H9 (cell line): ENCODE measurements around the gene SPOCD1. TPM values are rescaled to one million over a fixed set of nuclear protein-coding genes. Genes with fewer than 3 reads are reported as not detected.

Experiments
- DNase-seq: peaks from one replicate; pipeline ENCODE4 v3.0.0-alpha.2; 2017
- H2AFZ ChIP-seq: one replicate; pipeline ENCODE4 v1.6.1; 2013; ENCODE audit warnings: mild to moderate bottlenecking, low read length, control low read depth, moderate library complexity
- H2AK5ac ChIP-seq: 2 replicates; pipeline ENCODE4 v1.6.1; 2013; ENCODE audit warnings: low read length, control low read depth, mixed read lengths; ENCODE audit not compliant: insufficient read length
- H2BK120ac ChIP-seq: one replicate; pipeline ENCODE4 v1.6.1; 2013; ENCODE audit warnings: low read depth, mild to moderate bottlenecking, low read length, control low read depth, inconsistent platforms; ENCODE audit not compliant: poor library complexity, severe bottlenecking
- H2BK12ac ChIP-seq: 2 replicates; pipeline ENCODE4 v1.6.1; 2013; ENCODE audit warnings: low read length, control low read depth, mixed read lengths, low read depth; ENCODE audit not compliant: insufficient read length
- H2BK15ac ChIP-seq: 2 replicates; pipeline ENCODE4 v1.6.1; 2013; ENCODE audit warnings: low read depth, low read length, control low read depth
- H2BK20ac ChIP-seq: one replicate; pipeline ENCODE4 v1.6.1; 2013; ENCODE audit warnings: low read depth, mild to moderate bottlenecking, low read length, control low read depth, inconsistent platforms; ENCODE audit not compliant: poor library complexity, severe bottlenecking
- H2BK5ac ChIP-seq: 2 replicates; pipeline ENCODE4 v1.6.1; 2013; ENCODE audit warnings: low read length, control low read depth, mixed read lengths; ENCODE audit not compliant: insufficient read length
- H3K14ac ChIP-seq: 2 replicates; pipeline ENCODE4 v1.6.1; 2013; ENCODE audit warnings: low read length, control low read depth; ENCODE audit not compliant: insufficient read depth
- H3K18ac ChIP-seq: 2 replicates; pipeline ENCODE4 v1.6.1; 2013; ENCODE audit warnings: low read depth, mild to moderate bottlenecking, mixed read lengths, low read length, control low read depth; ENCODE audit not compliant: insufficient read length
- H3K23ac ChIP-seq: 2 replicates; pipeline ENCODE4 v1.6.1; 2013; ENCODE audit warnings: low read length, control low read depth, mixed read lengths, low read depth; ENCODE audit not compliant: insufficient read length
- H3K23me2 ChIP-seq: 2 replicates; pipeline ENCODE4 v1.6.1; 2013; ENCODE audit warnings: low read depth, mild to moderate bottlenecking, mixed read lengths, low read length, control low read depth; ENCODE audit not compliant: insufficient read length, poor library complexity, severe bottlenecking
- H3K27ac ChIP-seq: 2 replicates; pipeline ENCODE4 v1.5.1; 2013; ENCODE audit warnings: low read length, control low read depth, mixed read lengths, low read depth; ENCODE audit not compliant: insufficient read length
- H3K27me3 ChIP-seq: 2 replicates; pipeline ENCODE4 v1.6.1; 2013; ENCODE audit warnings: low read length, control low read depth, inconsistent platforms; ENCODE audit not compliant: insufficient read depth
- H3K4ac ChIP-seq: 2 replicates; pipeline ENCODE4 v1.6.1; 2013; ENCODE audit warnings: low read depth, mild to moderate bottlenecking, control low read depth, inconsistent platforms, low read length, moderate library complexity
- H3K4me1 ChIP-seq: 2 replicates; pipeline ENCODE4 v1.6.1; 2013; ENCODE audit warnings: low read length, control low read depth, inconsistent platforms; ENCODE audit not compliant: insufficient read depth
- H3K4me2 ChIP-seq: 2 replicates; pipeline ENCODE4 v1.6.1; 2013; ENCODE audit warnings: low read length, control low read depth, mixed read lengths; ENCODE audit not compliant: insufficient read length, insufficient read depth
- H3K56ac ChIP-seq: 2 replicates; pipeline ENCODE4 v1.6.1; 2013; ENCODE audit warnings: low read depth, mild to moderate bottlenecking, mixed read lengths, low read length, control low read depth; ENCODE audit not compliant: insufficient read length
- H3K79me1 ChIP-seq: 2 replicates; pipeline ENCODE4 v1.6.1; 2013; ENCODE audit warnings: low read depth, mild to moderate bottlenecking, moderate library complexity, low read length, control low read depth, inconsistent platforms; ENCODE audit not compliant: insufficient read depth, poor library complexity, severe bottlenecking
- H3K79me2 ChIP-seq: 2 replicates; pipeline ENCODE4 v1.6.1; 2013; ENCODE audit warnings: low read length, control low read depth, inconsistent platforms; ENCODE audit not compliant: insufficient read depth
- H3K9ac ChIP-seq: 2 replicates; pipeline ENCODE4 v1.6.1; 2013; ENCODE audit warnings: low read length, control low read depth, mixed read lengths; ENCODE audit not compliant: insufficient read length; ENCODE audit errors: extremely low read depth
- H3K9me3 ChIP-seq: one replicate; pipeline ENCODE4 v1.6.1; 2013; ENCODE audit warnings: low read depth, low read length, inconsistent platforms; ENCODE audit not compliant: control insufficient read depth
- H3T11ph ChIP-seq: one replicate; pipeline ENCODE4 v1.6.1; 2013; ENCODE audit warnings: mild to moderate bottlenecking, low read length, control low read depth, inconsistent platforms
- H4K20me1 ChIP-seq: one replicate; pipeline ENCODE4 v1.6.1; 2013; ENCODE audit not compliant: control insufficient read depth, insufficient read length, insufficient read depth
- H4K5ac ChIP-seq: 2 replicates; pipeline ENCODE4 v1.6.1; 2013; ENCODE audit warnings: low read depth, mild to moderate bottlenecking, mixed read lengths, low read length, control low read depth; ENCODE audit not compliant: insufficient read length
- H4K8ac ChIP-seq: replicated peaks from 2 replicates; pipeline ENCODE4 v1.6.1; 2013; ENCODE audit warnings: low read length, control low read depth, mixed read lengths, low read depth; ENCODE audit not compliant: insufficient read length
- H4K91ac ChIP-seq: 2 replicates; pipeline ENCODE4 v1.6.1; 2013; ENCODE audit warnings: low read depth, mild to moderate bottlenecking, moderate library complexity, mixed read lengths, low read length, control low read depth; ENCODE audit not compliant: insufficient read length
- H3K27ac Mint-ChIP-seq, 3 experiments: 2 replicates in 2 of 3; 3 replicates in 1 of 3; pipeline ENCODE4 v1.8.0; 2020 to 2021; ENCODE audit warnings: mixed read lengths in 3 of 3, mild to moderate bottlenecking in 1 of 3, moderate library complexity in 1 of 3
- H3K27me3 Mint-ChIP-seq: 2 replicates; pipeline ENCODE4 v1.8.0; 2021; ENCODE audit warnings: low read depth, mild to moderate bottlenecking, moderate library complexity, mixed read lengths
- H3K36me3 Mint-ChIP-seq, 3 experiments: 2 replicates in 2 of 3; 3 replicates in 1 of 3; pipeline ENCODE4 v1.8.0; 2020 to 2021; ENCODE audit warnings: low read depth in 3 of 3, mixed read lengths in 3 of 3; ENCODE audit not compliant: insufficient read depth in 1 of 3
- H3K4me1 Mint-ChIP-seq, 2 experiments: 2 replicates each; pipeline ENCODE4 v1.8.0; 2020; ENCODE audit warnings: mixed read lengths in 2 of 2
- H3K4me3 Mint-ChIP-seq, 2 experiments: 2 replicates in 1 of 2; 3 replicates in 1 of 2; pipeline ENCODE4 v1.8.0; 2020 to 2021; ENCODE audit warnings: mild to moderate bottlenecking in 2 of 2, mixed read lengths in 2 of 2, moderate library complexity in 1 of 2
- H3K9me3 Mint-ChIP-seq, 2 experiments: 2 replicates in 1 of 2; 3 replicates in 1 of 2; pipeline ENCODE4 v1.8.0; 2020; ENCODE audit warnings: mild to moderate bottlenecking in 2 of 2, mixed read lengths in 2 of 2, moderate library complexity in 1 of 2
- whole genome bisulfite sequencing: extraction: QIAGEN DNeasy Blood & Tissue Kit; methylation state at CpG from one replicate; pipeline ENCODE4 v1.1.7; 2013; ENCODE audit warnings: missing lambda C conversion rate, low lambda C conversion rate, mixed read lengths; ENCODE audit not compliant: insufficient read length; ENCODE audit errors: extremely low coverage; 5-methylcytosine and 5-hydroxymethylcytosine counted together
- total RNA-seq: library from RNA; stranded (reverse); gene quantifications from 2 replicates; pipeline ENCODE4 v1.2.1, GENCODE V29; 2021
- TF ChIP-seq, protein P1 (sequence below): fragments of 200-600 bp; sonication (generic); conservative IDR thresholded peaks from 3 replicates; pipeline ENCODE4 v1.8.0; 2021; ENCODE audit warnings: antibody characterized with exemption, mild to moderate bottlenecking

SPOCD1 gene
- total RNA-seq, 1 experiment from 2014 or later, result 1.5 TPM

DNA sequence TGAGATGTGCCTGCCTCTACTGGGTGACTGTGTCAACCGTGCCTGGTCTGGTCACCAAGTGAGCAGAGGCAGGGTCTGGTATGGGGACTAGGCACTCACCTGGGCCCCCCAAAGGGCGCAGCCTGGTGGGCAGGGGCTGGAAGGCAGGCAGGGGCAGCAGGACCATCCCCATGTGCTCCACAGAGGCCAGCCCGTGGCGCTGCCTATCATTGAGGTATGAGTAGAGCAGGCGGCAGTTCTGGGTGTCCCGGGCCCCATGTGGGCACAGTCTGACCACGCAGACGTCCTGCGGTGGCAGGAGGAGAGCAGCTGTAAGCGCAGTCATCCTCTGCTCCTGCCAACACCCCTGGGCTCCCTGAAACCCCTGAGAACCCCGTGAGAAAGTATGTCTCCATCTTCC lies 23.7 kb downstream of the SPOCD1 start:
- no peak overlapping the region for H2BK12ac ChIP-seq
- DNase-seq, result peak; percentile 26

More for the DNA sequence above, 23.7 kb downstream of the SPOCD1 start:
- Mint-ChIP-seq H3K4me1 (peaks cover 8 to 17% of the 10 kb centered on the region in 2 experiments), H3K36me3 (no peaks in the 10 kb centered on the region), H3K27ac (no peak overlapping the region; a peak in 1 of 7 replicates), H3K4me3 (no peak overlapping the region), H3K9me3 (no peaks in the 10 kb centered on the region), H3K27me3 (no peaks in the 10 kb centered on the region; the same call in none of the 2 replicates)
- Histone ChIP-seq H4K20me1 (no peaks in the 10 kb centered on the region), H3K9me3 (no peaks in the 10 kb centered on the region), H3K23ac (no peak overlapping the region), H2BK5ac (no peak overlapping the region), H4K91ac (no peak overlapping the region), H3K4me2 (no peak overlapping the region), H3K4ac (no peak overlapping the region), H4K5ac (no peak overlapping the region), H3K27me3 (no peaks in the 10 kb centered on the region), H3K14ac (no peak overlapping the region), H3K18ac (no peak overlapping the region), H3K23me2 (peaks cover 6% of the 10 kb centered on the region), H3K79me1 (no peaks in the 10 kb centered on the region), H4K8ac (no peak overlapping the region), H3K9ac (no peak overlapping the region), H2BK120ac (no peak overlapping the region), H2BK15ac (no peak overlapping the region), H3K27ac (no peak overlapping the region), H2AK5ac (no peak overlapping the region), H3T11ph (no peak overlapping the region), H2BK20ac (no peak overlapping the region), H3K4me1 (peaks cover 3% of the 10 kb centered on the region; the same call in 1 of the 2 replicates), H2AFZ (no peak overlapping the region), H3K79me2 (no peaks in the 10 kb centered on the region), H3K56ac (no peak overlapping the region)
- TF ChIP-seq, protein P1, sequence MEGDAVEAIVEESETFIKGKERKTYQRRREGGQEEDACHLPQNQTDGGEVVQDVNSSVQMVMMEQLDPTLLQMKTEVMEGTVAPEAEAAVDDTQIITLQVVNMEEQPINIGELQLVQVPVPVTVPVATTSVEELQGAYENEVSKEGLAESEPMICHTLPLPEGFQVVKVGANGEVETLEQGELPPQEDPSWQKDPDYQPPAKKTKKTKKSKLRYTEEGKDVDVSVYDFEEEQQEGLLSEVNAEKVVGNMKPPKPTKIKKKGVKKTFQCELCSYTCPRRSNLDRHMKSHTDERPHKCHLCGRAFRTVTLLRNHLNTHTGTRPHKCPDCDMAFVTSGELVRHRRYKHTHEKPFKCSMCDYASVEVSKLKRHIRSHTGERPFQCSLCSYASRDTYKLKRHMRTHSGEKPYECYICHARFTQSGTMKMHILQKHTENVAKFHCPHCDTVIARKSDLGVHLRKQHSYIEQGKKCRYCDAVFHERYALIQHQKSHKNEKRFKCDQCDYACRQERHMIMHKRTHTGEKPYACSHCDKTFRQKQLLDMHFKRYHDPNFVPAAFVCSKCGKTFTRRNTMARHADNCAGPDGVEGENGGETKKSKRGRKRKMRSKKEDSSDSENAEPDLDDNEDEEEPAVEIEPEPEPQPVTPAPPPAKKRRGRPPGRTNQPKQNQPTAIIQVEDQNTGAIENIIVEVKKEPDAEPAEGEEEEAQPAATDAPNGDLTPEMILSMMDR, result no peak
- no CpG with 5 or more reads among the region's 11 CpGs for WGBS
